ENCODE results near the gene DHRS12.

DHRS12 gene

GRCh38 chr13:51768976-51769375, 35.0 kb downstream of the DHRS12 start:
- TF ChIP-seq JUND (IDR thresholded peaks at IDR 0.05; ENCODE audit: low read depth), result no peak
- in situ Hi-C loops (cut with HindIII; ENCODE audit: low pct_unique_long_range_greater_than_20kb, low sequenced_read_pairs), result no loop called here
- DNase-seq (ENCODE audit: low read depth in 1 of 2, low spot score in 1 of 2), result no peak

- no peak for DNase-seq (ENCODE audit: low read depth in 1 of 2, low spot score in 1 of 2)
- in situ Hi-C loops (cut with HindIII; ENCODE audit: low pct_unique_long_range_greater_than_20kb, low sequenced_read_pairs), result no loop called here
Observed at GRCh38 chr13:51768378-51768921, 35.5 kb downstream of the DHRS12 start.

GRCh38 chr13:51767100-51767499, 36.9 kb downstream of the DHRS12 start:
- peak in 1 of 2 experiments; percentile 1 for DNase-seq (ENCODE audit: low read depth in 1 of 2, low spot score in 1 of 2)
- in situ Hi-C loops (cut with HindIII; ENCODE audit: low pct_unique_long_range_greater_than_20kb, low sequenced_read_pairs), result no loop called here
- TF ChIP-seq JUND (IDR thresholded peaks at IDR 0.05; ENCODE audit: low read depth), result no peak

More at GRCh38 chr13:51768378-51768921, 35.5 kb downstream of the DHRS12 start:
- TF ChIP-seq JUND (IDR thresholded peaks at IDR 0.05; ENCODE audit: low read depth), result no peak

DNA sequence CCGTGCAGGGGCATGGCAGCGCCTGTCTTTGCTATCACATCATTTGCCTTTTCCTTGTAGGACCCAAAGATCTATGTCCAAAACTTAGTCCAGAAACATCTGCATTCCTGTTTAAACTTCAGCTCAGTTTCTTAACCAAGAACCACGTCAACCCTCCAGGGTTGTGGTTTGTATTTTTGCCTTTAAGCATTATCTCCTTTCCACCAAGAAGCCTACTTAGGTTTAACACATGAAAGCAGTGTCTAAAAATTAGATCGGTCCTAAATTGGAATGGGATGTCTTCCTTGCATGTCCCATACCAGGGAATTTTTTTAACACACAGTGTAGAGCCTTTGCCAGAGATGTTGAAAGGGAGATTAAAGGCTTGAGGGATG, 38.8 kb downstream of the DHRS12 start:
- in situ Hi-C loops (cut with HindIII; ENCODE audit: low pct_unique_long_range_greater_than_20kb, low sequenced_read_pairs), result no loop called here
- no peak for TF ChIP-seq JUND (IDR thresholded peaks at IDR 0.05; ENCODE audit: low read depth)
- DNase-seq (ENCODE audit: low read depth in 1 of 2, low spot score in 1 of 2), result no peak

- no peak for DNase-seq (ENCODE audit: low read depth in 1 of 2, low spot score in 1 of 2)
- in situ Hi-C loops (cut with HindIII; ENCODE audit: low pct_unique_long_range_greater_than_20kb, low sequenced_read_pairs), result no loop called here
- no peak for TF ChIP-seq JUND (IDR thresholded peaks at IDR 0.05; ENCODE audit: low read depth)
Observed at GRCh38 chr13:51764184-51765141, 39.5 kb downstream of the DHRS12 start.

DNA sequence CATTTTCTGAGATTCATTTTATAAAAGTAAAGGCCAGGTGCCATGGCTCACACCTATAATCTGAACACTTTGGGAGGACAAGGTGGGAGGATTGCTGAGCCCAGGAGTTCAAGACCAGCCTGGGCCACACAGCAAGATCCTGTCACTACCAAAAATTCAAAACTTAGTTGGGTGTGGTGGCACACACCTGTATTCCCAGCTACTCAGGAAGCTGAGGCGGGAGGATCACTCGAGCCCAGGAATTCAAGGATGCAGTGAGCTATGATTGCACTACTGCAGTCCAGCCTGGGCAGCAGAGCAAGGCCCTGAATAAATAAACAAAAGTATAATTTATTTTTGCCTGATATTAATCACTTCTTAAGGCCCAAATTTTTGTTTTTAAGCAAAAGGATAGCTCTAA, 40.5 kb downstream of the DHRS12 start:
- DNase-seq (ENCODE audit: low read depth in 1 of 2, low spot score in 1 of 2), result no peak
- in situ Hi-C loops (cut with HindIII; ENCODE audit: low pct_unique_long_range_greater_than_20kb, low sequenced_read_pairs), result no loop called here
- TF ChIP-seq JUND (IDR thresholded peaks at IDR 0.05; ENCODE audit: low read depth), result no peak

DNA sequence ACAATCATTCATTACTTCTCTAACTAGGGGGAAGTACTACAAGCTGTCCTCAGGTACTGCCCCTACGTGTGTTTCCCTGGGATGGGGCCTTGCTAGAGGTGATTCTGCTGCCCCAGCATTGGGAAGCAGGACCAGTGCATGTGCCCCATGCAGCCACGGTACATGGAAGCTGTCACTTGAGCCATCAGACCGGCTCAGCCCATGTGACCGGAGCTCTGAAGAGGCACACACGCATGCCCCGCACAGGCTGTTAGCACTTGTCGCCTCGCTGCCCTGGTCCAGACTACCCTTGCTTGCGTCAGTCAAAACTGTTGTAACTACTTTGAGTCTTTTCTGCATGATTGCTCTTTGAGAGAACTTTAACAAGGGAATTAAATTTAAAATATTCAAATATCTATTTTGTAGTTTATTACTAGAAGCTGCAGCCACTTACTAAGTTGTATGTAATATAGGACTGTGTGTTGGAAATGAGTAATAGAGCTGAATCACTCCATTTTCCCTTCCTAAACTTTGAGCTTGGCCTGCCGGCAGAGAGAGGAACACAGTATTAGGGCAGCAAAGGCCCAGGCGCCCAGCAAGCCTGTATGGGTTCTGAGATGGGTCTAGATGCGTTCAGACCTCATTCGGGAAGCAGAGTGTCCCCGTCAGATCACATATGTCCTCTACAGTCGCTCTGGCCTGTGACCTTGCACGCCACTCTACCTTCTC, 42.2 kb downstream of the DHRS12 start:
- in situ Hi-C loops (cut with HindIII; ENCODE audit: low pct_unique_long_range_greater_than_20kb, low sequenced_read_pairs), result no loop called here
- no peak for TF ChIP-seq JUND (IDR thresholded peaks at IDR 0.05; ENCODE audit: low read depth)
- DNase-seq (ENCODE audit: low read depth in 1 of 2, low spot score in 1 of 2), result no peak

DNA sequence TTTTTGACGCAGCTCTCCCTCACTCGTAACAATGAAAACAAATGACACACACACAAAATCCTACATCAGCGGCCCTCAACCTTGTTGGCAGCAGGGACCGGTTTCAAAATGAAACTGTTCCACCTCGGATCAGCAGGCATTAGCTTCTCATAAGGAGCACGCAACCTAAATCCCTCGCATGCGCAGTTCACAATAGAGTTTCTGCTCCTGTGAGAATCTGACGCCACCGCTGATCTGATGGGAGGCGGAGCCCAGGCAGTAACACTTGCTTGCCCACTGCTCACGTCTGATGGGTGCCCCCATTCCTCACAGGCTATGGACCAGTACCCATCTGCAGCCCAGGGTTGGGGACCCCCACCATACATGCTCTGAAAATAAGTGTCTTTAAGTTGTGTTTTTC, 43.4 kb downstream of the DHRS12 start:
- TF ChIP-seq JUND (IDR thresholded peaks at IDR 0.05; ENCODE audit: low read depth), result no peak
- no peak for DNase-seq (ENCODE audit: low read depth in 1 of 2, low spot score in 1 of 2)
- in situ Hi-C loops (cut with HindIII; ENCODE audit: low pct_unique_long_range_greater_than_20kb, low sequenced_read_pairs), result no loop called here

GRCh38 chr13:51759240-51759639, 44.7 kb downstream of the DHRS12 start:
- in situ Hi-C loops (cut with HindIII; ENCODE audit: low pct_unique_long_range_greater_than_20kb, low sequenced_read_pairs), result no loop called here
- DNase-seq (ENCODE audit: low read depth in 1 of 2, low spot score in 1 of 2), result no peak
- TF ChIP-seq JUND (IDR thresholded peaks at IDR 0.05; ENCODE audit: low read depth), result no peak

GRCh38 chr13:51758691-51759090, 45.3 kb downstream of the DHRS12 start:
- no peak for TF ChIP-seq JUND (IDR thresholded peaks at IDR 0.05; ENCODE audit: low read depth)
- DNase-seq (ENCODE audit: low read depth in 1 of 2, low spot score in 1 of 2), result no peak
- in situ Hi-C loops (cut with HindIII; ENCODE audit: low pct_unique_long_range_greater_than_20kb, low sequenced_read_pairs), result no loop called here

- TF ChIP-seq JUND (IDR thresholded peaks at IDR 0.05; ENCODE audit: low read depth), result no peak
- DNase-seq (ENCODE audit: low read depth in 1 of 2, low spot score in 1 of 2), result no peak
- in situ Hi-C loops (cut with HindIII; ENCODE audit: low pct_unique_long_range_greater_than_20kb, low sequenced_read_pairs), result no loop called here
Observed at GRCh38 chr13:51756651-51757050, 47.3 kb downstream of the DHRS12 start.

GRCh38 chr13:51747438-51748434, 56.2 kb downstream of the DHRS12 start:
- DNase-seq (ENCODE audit: low read depth in 1 of 2, low spot score in 1 of 2), result no peak
- in situ Hi-C loops (cut with HindIII; ENCODE audit: low pct_unique_long_range_greater_than_20kb, low sequenced_read_pairs), result no loop called here
- no peak for TF ChIP-seq JUND (IDR thresholded peaks at IDR 0.05; ENCODE audit: low read depth)
